ENCODE results near the gene SLC6A19.

The SLC6A19 gene

DNA sequence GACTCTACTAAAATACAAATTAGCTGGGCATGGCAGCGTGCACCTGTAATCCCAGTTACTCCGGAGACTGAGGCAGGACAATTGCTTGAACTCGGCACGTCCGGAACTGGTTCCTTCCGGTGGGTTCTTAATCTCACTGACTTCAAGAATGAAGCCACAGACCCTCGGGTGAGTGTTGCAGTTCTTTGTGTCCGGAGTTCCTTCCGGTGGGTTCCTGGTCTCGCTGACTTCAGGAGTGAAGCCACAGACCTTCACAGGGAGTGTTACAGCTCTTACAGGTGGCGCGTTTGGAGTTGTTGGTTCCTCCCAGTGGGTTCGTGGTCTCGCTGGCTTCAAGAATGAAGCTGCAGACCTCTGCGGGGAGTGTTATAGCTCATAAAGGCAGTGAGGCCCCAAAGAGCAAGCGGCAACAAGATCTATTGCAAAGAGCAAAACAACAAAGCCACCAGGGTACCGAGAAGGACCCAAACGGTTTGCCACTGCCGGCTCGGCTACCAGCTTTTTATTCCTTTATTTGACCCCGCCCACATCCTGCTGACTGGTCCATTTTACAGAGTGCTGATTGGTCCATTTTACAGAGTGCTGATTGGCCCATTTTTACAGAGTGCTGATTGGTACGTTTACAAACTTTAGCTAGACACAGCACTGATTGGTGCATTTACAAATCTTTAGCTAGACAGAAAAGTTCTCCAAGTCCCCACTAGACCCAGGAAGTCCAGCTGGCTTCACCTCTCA, 28.6 kb upstream of the SLC6A19 start:
- Mint-ChIP-seq H3K27ac (no peak overlapping the region), H3K36me3 (ENCODE audit: low read depth) (no peaks in the 10 kb centered on the region), H3K9me3 (no peaks in the 10 kb centered on the region), H3K4me1 (ENCODE audit: low read depth) (peaks cover 3% of the 10 kb centered on the region), H3K4me3 (peak overlapping the region; percentile 37), H3K27me3 (peaks cover 3% of the 10 kb centered on the region)

DNA sequence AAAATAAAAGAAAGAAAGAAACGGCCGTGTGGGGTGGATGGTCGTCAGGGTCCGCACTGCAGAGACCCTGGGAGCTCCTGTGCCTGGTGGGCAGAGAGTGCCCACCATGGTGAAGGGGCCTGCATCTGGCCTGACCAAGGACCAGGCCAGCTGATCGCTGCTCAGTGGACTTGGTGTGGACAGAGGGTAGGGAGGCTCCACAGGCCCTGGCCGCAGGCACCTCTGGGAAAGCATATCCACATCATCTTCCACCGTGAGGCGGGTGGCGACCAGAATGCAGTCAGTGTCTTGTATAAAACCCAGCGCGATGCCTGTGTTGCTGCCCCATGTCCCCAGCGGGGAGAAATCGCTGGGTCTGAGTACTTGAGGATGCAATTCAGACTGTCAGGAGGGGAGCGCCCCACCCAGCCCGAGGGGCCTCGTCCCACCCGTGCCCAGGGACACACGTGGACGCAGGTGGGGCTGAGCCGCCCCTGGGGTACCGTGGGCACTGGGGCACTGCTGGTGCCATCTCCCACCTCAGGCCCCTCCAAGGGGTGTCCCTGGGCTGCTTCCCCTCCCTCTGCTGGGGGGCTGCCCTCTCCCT, 27.8 kb upstream of the SLC6A19 start:
- H3K27me3 Mint-ChIP-seq = no peaks in the 10 kb centered on the region
- no peak overlapping the region for H3K27ac Mint-ChIP-seq
- no peak overlapping the region for H3K4me3 Mint-ChIP-seq
- H3K9me3 Mint-ChIP-seq = no peaks in the 10 kb centered on the region
- no peaks in the 10 kb centered on the region for H3K4me1 Mint-ChIP-seq (ENCODE audit: low read depth)
- H3K36me3 Mint-ChIP-seq (ENCODE audit: low read depth) = no peaks in the 10 kb centered on the region

DNA sequence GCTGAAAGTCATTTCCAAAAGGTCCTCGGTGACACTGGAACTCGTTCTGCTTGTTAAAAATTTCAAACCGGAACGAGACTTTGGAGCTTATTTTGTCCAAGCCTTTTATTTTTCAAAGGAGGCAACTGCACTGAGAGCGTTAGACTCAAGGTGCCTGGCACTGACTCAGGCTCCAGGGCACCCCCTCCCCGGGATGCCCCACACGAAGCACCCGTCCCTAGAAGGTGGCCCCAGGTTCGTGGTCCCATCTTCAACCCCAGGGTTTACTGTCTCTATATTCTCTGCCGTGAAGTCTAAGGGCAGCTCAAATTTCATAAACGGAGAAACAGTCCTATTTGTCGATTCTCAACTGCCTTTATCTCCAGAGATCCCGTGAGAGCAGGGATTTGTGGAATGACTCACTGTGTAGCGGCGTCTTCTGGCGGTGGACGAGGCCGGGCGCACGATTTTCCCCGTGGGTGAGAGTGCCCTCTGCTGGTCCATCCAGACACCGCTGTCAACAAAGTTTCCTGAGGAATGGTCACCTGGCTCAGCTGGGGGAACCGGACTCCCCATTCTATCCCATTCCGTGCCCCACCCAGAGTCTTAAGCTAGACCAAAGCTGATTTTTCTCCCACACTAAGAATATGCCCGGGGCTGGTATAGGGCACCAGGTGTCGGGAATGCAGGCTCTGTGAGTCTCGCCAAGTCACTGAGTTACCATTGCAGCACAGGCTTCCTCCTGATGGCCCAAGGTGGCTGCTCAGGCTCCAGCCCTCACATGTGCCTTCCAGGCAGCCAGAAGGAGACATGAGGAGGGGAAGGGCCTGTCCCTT, 27.1 kb upstream of the SLC6A19 start:
- no peak overlapping the region for H3K4me3 Mint-ChIP-seq

DNA sequence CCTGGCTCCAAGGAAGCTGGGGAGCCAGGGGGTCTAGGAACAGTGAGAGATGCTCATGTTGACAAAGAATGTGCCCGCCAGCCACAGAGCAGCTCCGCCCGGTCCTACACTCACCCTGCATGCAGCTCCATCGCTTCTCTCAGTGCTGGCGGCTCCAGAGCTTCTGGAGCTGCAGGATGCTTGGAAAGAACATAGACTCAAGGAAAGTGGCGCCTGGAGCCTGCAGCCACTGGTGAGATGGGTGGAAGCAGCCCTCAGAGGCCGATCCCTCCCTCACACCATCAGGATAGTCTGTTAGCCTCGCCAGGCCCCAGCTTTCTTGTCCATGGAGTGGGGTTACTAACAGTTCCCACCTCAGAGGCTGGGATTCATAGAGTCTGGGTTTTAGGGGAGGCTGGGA, 26.4 kb upstream of the SLC6A19 start:
- H3K27me3 Mint-ChIP-seq = no peaks in the 10 kb centered on the region
- H3K9me3 Mint-ChIP-seq = no peaks in the 10 kb centered on the region
- H3K27ac Mint-ChIP-seq = no peak overlapping the region
- H3K36me3 Mint-ChIP-seq (ENCODE audit: low read depth) = no peaks in the 10 kb centered on the region
- H3K4me1 Mint-ChIP-seq (ENCODE audit: low read depth) = no peaks in the 10 kb centered on the region
- H3K4me3 Mint-ChIP-seq = no peak overlapping the region

More for the DNA sequence above, 27.1 kb upstream of the SLC6A19 start:
- Mint-ChIP-seq H3K27me3 (no peaks in the 10 kb centered on the region), H3K27ac (no peak overlapping the region), H3K9me3 (no peaks in the 10 kb centered on the region), H3K36me3 (ENCODE audit: low read depth) (no peaks in the 10 kb centered on the region), H3K4me1 (ENCODE audit: low read depth) (no peaks in the 10 kb centered on the region)

DNA sequence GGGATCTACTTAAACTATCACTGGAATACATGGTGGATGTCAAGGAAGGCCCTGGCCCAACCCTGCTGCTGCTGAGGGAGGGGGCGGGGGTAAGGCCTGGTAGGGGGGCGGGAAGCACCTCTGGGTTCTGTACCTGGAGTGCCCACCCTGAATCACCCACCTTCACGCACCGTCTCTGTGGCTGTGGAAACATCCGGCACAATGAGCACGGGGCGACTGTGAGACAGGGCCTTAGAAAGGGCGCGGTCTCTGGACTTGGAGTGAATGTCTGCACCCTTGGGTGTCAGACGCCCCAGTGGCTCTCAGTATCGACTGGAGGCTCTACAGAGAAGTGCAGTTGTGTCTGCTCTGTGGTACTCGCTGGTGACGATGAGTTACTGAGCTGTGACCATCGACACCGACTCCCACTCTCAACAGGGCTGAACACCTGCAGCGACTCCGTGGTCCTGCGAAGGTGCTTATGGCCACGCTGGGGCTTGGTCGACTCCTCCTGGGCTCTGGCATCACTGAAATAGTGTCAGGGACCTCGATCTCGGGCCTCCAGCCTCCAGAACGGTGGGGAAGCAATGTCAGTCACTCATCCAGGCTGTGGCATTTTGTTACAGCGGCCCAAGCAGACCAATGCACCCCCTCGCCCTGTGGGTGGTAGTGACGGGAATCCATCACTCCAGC, 25.5 kb upstream of the SLC6A19 start:
- H3K36me3 Mint-ChIP-seq (ENCODE audit: low read depth) = no peaks in the 10 kb centered on the region
- H3K4me1 Mint-ChIP-seq (ENCODE audit: low read depth) = no peaks in the 10 kb centered on the region
- no peak overlapping the region for H3K4me3 Mint-ChIP-seq
- H3K9me3 Mint-ChIP-seq = no peaks in the 10 kb centered on the region
- H3K27ac Mint-ChIP-seq = no peak overlapping the region
- no peaks in the 10 kb centered on the region for H3K27me3 Mint-ChIP-seq

DNA sequence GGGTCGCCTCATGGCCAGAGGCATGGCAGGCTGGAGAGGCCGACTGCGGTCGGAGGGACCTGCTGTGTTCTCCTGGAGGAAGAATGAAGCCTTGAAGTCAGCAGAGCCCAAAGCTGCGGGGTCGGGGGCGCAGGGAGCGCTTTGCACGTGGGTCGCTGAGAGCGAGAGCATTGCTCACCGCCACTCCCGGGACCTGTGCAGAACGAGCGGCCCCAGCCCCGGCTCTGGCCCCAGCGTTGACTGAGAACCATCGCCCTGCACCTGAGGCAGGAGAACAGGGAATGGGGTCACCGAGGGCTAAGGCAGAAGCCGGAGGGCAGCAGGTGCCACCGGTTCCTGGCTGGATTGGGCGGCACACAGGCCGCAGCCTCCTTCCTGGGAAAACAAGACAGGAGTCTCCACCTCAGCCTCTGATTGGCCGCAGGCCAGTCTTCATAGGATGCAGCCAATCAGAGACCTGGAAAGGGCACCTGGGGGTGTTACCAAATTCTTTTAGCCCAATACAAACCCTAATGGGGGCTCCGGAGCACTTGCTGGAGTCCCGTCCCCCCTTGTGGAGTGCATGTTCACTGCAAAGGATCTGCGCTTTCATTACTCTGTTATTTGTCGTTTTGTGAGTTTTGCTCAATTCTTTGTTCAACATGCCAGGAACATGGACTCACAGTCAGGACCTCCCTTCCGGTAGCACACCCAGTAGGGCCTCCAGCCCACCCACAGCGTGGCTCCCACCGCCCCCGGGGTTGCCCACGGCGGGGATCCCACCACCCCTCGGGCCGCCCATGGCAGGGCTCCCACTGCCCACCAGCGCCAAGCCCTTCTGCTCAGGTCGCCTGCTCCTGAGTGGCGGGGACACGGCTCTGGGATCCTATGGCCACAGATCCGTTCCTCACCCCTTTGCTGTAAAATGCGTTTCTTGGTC, 24.7 kb upstream of the SLC6A19 start:
- Mint-ChIP-seq H3K4me3 (no peak overlapping the region), H3K36me3 (ENCODE audit: low read depth) (no peaks in the 10 kb centered on the region), H3K27ac (no peak overlapping the region), H3K9me3 (no peaks in the 10 kb centered on the region), H3K4me1 (ENCODE audit: low read depth) (no peaks in the 10 kb centered on the region), H3K27me3 (no peaks in the 10 kb centered on the region)

DNA sequence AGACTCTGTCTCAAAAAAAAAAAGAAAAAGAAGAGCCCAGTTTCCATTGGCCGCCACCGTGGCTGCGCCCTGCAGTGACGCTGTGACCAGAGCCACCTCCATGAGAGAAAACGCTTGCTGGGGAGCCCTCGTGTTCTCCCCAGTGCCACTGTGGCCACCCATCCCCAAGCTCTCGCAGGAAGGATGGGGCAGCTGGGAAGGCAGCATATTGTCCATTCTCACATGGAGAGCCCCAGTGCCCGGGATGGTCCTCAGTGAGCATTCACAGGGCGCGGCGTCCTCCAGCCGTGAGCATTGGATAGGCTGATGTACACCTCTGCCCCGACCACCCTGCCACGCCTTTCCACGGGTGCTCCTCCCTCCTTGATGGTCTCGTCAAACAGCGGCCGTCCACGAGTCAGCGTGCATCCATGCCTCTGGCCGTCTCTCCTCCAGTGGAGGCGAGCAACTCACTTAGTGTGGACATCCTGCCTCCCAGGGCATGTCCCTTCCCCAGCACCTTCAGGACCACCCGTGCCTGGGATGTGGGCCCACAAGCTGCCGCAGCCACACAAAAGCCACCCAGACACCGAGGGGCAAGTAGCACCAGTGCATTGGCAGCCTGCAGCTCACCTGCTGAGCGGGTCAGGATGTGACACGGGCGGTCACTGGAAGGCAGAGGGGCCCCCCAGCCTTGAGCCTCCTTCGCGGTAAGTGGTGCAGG, 23.4 kb upstream of the SLC6A19 start:
- H3K9me3 Mint-ChIP-seq = no peaks in the 10 kb centered on the region
- no peaks in the 10 kb centered on the region for H3K27me3 Mint-ChIP-seq
- no peak overlapping the region for H3K27ac Mint-ChIP-seq
- no peak overlapping the region for H3K4me3 Mint-ChIP-seq
- no peaks in the 10 kb centered on the region for H3K4me1 Mint-ChIP-seq (ENCODE audit: low read depth)
- H3K36me3 Mint-ChIP-seq (ENCODE audit: low read depth) = no peaks in the 10 kb centered on the region

DNA sequence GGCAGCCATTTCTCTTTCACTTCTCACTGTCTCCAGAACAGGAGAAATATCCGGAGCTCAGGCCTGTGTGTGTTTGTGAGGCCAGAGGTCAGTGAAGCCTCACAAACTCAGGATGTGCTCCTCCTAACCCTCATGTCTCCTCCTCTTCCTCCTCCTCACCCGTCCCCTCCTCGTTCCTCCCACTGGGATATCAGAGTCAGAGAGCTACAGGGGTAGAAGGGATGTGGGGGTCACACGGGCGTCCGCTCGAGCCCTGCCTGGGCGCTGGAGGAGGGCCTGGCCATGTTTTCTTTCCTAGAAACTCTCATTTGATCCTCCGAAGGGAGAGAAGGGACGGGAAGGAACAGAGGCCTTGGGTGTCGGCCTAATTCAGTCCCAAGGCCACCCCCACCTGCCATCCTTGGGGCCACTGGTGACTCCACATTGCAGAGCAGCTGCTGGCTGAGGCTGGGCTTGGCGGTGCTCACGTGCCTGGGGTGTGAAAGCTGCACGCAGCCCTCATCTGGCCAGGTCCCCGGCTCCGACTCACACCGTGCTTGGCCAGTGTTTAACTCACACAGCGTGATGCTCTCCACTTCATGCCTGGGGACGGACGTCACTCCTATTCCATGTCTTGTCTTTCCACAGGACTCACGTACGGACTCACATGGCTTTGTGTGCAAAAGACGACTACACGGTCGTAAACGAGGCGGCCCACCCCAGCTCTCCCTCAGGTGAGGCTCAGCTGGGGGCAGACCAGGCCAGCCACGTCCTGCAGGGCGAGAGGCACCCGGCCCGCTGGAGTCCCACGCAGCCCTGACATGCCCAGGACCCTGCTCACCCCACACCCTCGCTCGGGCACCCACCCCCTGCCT, 22.6 kb upstream of the SLC6A19 start:
- H3K36me3 Mint-ChIP-seq (ENCODE audit: low read depth) = no peaks in the 10 kb centered on the region

DNA sequence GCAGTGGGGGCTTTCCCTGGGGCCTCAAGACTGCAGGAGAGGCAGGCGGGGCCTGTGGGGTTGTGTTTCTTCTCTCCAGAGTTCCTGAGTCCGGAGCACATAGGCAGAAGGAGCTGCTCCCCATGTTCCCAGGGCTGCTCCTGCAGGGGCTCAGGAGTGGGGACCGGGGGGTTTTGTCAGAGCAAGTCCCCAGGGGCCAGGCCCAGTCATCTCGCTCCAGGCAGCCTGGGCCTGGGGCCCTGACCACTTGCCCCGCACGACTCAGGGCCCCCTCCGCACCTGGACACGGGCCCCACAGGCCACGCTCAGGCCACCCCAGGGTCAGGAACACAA, 22.0 kb upstream of the SLC6A19 start:
- Mint-ChIP-seq H3K4me1 (ENCODE audit: low read depth) (no peaks in the 10 kb centered on the region), H3K9me3 (no peaks in the 10 kb centered on the region), H3K27me3 (no peaks in the 10 kb centered on the region), H3K36me3 (ENCODE audit: low read depth) (no peaks in the 10 kb centered on the region), H3K4me3 (no peak overlapping the region), H3K27ac (no peak overlapping the region)

More for the DNA sequence above, 22.6 kb upstream of the SLC6A19 start:
- no peaks in the 10 kb centered on the region for H3K4me1 Mint-ChIP-seq (ENCODE audit: low read depth)
- no peak overlapping the region for H3K27ac Mint-ChIP-seq
- H3K9me3 Mint-ChIP-seq = no peaks in the 10 kb centered on the region
- H3K27me3 Mint-ChIP-seq = no peaks in the 10 kb centered on the region
- no peak overlapping the region for H3K4me3 Mint-ChIP-seq

DNA sequence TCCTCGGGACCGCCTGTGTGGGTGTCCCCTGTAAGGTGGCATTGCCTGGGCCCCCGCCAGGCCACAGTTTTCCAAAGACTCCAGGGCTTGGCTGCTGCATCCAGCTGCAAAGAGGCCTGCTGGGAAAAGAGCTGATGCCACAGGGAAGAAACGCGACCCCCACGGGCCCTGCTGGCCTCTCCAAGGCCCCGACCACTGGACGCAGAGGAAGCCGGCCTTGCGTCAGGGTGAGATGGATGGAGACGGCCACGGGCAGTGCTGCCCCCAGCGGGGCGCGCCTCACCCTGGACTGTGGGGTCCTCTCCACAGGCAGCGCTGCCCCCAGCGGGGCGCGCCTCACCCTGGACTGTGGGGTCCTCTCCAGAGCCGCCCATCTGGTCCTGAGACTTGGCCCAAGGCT, 21.3 kb upstream of the SLC6A19 start:
- no peaks in the 10 kb centered on the region for H3K36me3 Mint-ChIP-seq (ENCODE audit: low read depth)
- H3K4me3 Mint-ChIP-seq = no peak overlapping the region
- no peaks in the 10 kb centered on the region for H3K9me3 Mint-ChIP-seq
- no peaks in the 10 kb centered on the region for H3K4me1 Mint-ChIP-seq (ENCODE audit: low read depth)
- no peaks in the 10 kb centered on the region for H3K27me3 Mint-ChIP-seq
- H3K27ac Mint-ChIP-seq = no peak overlapping the region

DNA sequence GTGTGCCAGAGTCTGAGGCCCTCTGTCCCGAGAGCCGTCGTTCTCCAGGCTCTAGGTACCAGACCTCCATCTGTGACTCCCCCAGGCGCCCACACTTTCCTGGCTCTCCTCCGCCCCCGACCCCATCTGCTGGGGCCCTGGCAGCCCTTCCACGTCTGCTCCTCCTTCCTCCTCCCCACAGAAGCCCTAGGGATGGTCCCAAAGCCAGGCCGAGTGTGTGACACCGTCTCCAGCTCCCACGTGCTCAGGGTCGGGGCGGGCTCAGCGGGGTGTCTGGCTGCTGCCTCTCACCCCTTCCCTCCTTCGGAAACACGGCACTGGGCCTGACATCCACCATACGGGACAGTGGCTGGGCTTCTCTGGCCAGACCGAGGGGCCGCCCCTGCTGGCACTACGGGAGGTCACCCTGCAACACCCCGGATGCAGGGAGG, 20.5 kb upstream of the SLC6A19 start:
- Mint-ChIP-seq H3K4me1 (ENCODE audit: low read depth) (no peaks in the 10 kb centered on the region), H3K27ac (no peak overlapping the region), H3K4me3 (no peak overlapping the region), H3K36me3 (ENCODE audit: low read depth) (no peaks in the 10 kb centered on the region), H3K9me3 (no peaks in the 10 kb centered on the region), H3K27me3 (no peaks in the 10 kb centered on the region)

DNA sequence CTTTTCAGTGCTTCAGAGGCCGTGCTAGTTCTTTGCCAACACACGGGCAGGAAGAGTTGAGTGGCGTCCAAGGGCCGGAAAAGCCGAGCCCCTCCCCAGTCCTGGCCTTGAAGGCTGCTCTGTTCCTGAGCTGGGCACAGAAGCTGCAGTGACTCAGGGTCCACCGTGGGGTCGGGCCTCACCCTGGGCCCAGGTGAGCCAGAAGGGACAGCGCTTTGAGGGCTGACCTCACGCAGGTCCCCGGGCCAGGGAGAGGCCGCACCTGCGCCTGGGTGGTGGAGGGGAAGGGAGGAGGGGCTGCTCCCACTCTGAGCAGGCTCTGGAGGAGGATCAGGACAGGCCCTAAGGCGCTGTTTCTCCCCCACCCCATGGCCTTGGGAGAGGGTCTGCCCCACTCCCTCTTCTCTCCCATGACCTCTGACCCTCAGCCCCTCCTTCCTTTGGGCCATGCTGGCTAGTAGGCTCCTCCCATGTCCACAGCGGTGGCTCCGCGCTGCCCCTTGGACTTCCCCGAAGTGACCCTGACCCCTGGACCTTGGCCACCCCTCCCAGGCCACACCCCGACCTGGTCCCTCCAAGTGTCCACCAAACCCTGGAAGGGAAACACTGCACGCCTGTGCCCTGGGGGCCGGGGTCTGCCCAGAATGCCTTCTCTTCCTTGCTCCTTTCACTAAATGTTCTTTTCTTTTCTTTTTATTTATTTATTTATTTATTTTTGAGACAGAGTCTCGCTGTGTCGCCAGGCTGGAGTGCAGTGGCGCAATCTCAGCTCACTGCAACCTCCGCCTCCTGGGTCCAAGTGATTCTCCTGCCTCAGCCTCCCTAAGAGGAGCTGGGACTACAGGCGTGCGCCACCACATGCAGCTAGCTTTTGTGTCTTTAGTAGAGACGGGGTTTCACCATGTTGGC, 19.7 kb upstream of the SLC6A19 start:
- no peaks in the 10 kb centered on the region for H3K36me3 Mint-ChIP-seq (ENCODE audit: low read depth)
- H3K9me3 Mint-ChIP-seq = no peaks in the 10 kb centered on the region
- no peak overlapping the region for H3K4me3 Mint-ChIP-seq
- H3K27ac Mint-ChIP-seq = no peak overlapping the region
- no peaks in the 10 kb centered on the region for H3K4me1 Mint-ChIP-seq (ENCODE audit: low read depth)
- no peaks in the 10 kb centered on the region for H3K27me3 Mint-ChIP-seq

Measured in stimulated activated naive CD8-positive, alpha-beta T cell treated with anti-CD3 and anti-CD28 coated beads, Interleukin-15, Interleukin-2, amounts not matched to agents 100 ng/mL and 50 ng/mL, for 24 hours (primary cell).